GM12892 (cell line): Measurements from ENCODE around the gene HHAT.

ENCODE experiments used
- POLR2A ChIP-seq: IDR thresholded peaks from 2 replicates; pipeline ENCODE4 v1.6.1; 2011; ENCODE audit warnings: low read depth, low read length, control low read depth
- POLR2AphosphoS5 ChIP-seq: IDR thresholded peaks from 2 replicates; pipeline ENCODE4 v1.6.1; 2011; ENCODE audit warnings: low read depth, low read length, control low read depth

DNA sequence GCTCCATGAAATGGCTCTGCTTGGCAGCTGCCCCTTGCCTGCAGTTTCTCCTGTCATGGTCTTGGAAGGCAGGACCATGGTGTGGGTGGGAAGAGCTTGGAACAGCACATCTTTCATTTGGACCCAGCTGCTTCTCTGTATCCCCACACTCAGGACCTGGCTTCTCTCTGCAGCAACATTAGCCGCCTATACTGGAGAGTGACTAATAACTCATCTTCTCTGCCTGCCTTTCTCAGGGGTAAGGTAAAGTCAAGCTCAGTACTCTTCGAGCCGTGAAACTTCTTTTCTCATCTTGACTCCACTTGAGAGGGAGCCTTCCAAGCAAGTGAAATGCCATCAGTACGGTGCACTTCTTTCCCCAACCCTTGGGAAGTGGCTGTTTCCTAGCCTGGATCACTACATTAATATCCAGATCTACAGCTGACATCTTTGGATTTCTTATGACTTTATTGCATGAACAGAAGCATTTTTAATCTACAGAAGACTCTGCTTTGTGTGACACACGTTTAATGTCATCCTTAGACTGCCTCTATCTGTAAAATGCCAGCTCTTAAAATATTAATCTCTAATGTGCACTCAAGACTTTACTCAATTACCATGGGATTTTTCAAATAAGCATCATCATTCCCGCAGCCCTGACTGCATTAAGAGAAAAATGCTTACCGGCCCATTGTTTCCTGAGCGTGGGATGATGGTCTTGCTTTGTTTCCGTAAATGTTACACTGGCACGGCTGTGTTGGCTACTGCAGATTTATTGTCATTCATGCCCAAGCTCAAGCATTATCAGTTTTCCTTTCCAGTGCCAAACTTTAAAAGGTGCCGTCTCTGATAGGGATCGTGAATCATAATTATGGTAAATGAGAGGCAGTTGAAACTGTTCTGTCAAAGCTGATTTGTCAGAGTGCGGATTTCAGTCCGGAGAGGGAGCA lies 242.9 kb downstream of the HHAT start:
- no peak for TF ChIP-seq POLR2A
- no peak for TF ChIP-seq POLR2AphosphoS5
